GM12878 (cell line): ENCODE measurements around the gene BPI. TPM values are rescaled to one million over a fixed set of nuclear protein-coding genes. Genes with fewer than 3 reads are reported as not detected.

Source experiments
- ATAC-seq: fragments of 200-7000 bp; cut with Tn5 transposase; 3 replicates; pipeline ENCODE4 v1.9.1; 2020; ENCODE audit warnings: mild to moderate bottlenecking, moderate library complexity
- BruUV-seq: library from RNA; stranded (reverse); fragments of 400-500 nt; replicated peaks from 2 replicates; lab custom pipeline; 2021; lab: Mats Ljungman, UMichigan
- CTCF ChIA-PET: fragments of 300-600 bp; sonication (Branson Sonifier 250); formaldehyde crosslinking; extraction: SDS; loops from one replicate; lab custom pipeline; 2021; ENCODE audit warnings: inconsistent platforms; lab: Yijun Ruan, JAX
- POLR2A ChIA-PET: fragments of 350-600 bp; formaldehyde crosslinking; extraction: SDS; loops from one replicate; lab custom pipeline; 2021; ENCODE audit warnings: inconsistent platforms; lab: Charles Lee
- RAD21 ChIA-PET: fragments of 300-600 bp; sonication (Branson Sonifier 250); formaldehyde crosslinking; loops from one replicate; lab custom pipeline; 2023; ENCODE audit warnings: antibody characterized with exemption; ENCODE audit not compliant: unreplicated experiment; lab: Charles Lee
- SMC1A ChIA-PET: fragments of 300-600 bp; sonication (Branson Sonifier 250); formaldehyde crosslinking; loops from one replicate; lab custom pipeline; 2023; ENCODE audit not compliant: unreplicated experiment, uncharacterized antibody; lab: Charles Lee
- DNase-seq: peaks from one replicate; pipeline ENCODE4 v3.0.0-alpha.2; 2011; ENCODE audit warnings: low read depth, low spot score
- FAIRE-seq: peaks from 3 replicates; lab custom pipeline; 2011; peaks lifted over from hg19 to GRCh38; lab: Jason Lieb, UNC
- H2AFZ ChIP-seq: 2 replicates; pipeline ENCODE4 v1.6.0; 2011; ENCODE audit warnings: low read depth, low read length, control low read depth; ENCODE audit not compliant: control insufficient read depth
- H3K27ac ChIP-seq: 2 replicates; pipeline ENCODE4 v1.5.1; 2011; ENCODE audit warnings: control low read depth; ENCODE audit not compliant: control insufficient read depth, insufficient read depth
- H3K27me3 ChIP-seq, 2 experiments: replicated peaks in 1 of 2; 2 replicates each; pipeline versions ENCODE4 v1.6.0 to v1.6.1; 2011; ENCODE audit warnings: low read length in 1 of 2; ENCODE audit not compliant: control insufficient read depth in 2 of 2, insufficient read depth in 2 of 2
- H3K36me3 ChIP-seq, 2 experiments: 2 replicates each; pipeline ENCODE4 v1.5.1; 2011; ENCODE audit warnings: low read length in 1 of 2; ENCODE audit not compliant: control insufficient read depth in 2 of 2, insufficient read depth in 2 of 2
- H3K4me1 ChIP-seq: 2 replicates; pipeline ENCODE4 v1.6.1; 2011; ENCODE audit warnings: mild to moderate bottlenecking, low read length, moderate library complexity, mixed read lengths; ENCODE audit not compliant: control insufficient read depth, insufficient read depth
- H3K4me2 ChIP-seq: 2 replicates; pipeline ENCODE4 v1.6.0; 2011; ENCODE audit warnings: control low read depth; ENCODE audit not compliant: control insufficient read depth, insufficient read depth
- H3K4me3 ChIP-seq: fragments of 200-600 bp; sonication (generic); 2 replicates; pipeline ENCODE4 v1.5.1; 2016
- H3K79me2 ChIP-seq: 2 replicates; pipeline ENCODE4 v1.6.0; 2011; ENCODE audit warnings: low read length; ENCODE audit not compliant: control insufficient read depth, insufficient read depth
- H3K9ac ChIP-seq: 2 replicates; pipeline ENCODE4 v1.8.0; 2011; ENCODE audit warnings: low read length, control low read depth, mixed read lengths; ENCODE audit not compliant: control insufficient read depth, insufficient read depth
- H3K9me3 ChIP-seq: replicated peaks from 3 replicates; pipeline ENCODE4 v1.5.1; 2011; ENCODE audit warnings: mild to moderate bottlenecking, low read length; ENCODE audit not compliant: control insufficient read depth, insufficient read depth
- H4K20me1 ChIP-seq: 2 replicates; pipeline ENCODE4 v1.6.0; 2011; ENCODE audit not compliant: control insufficient read depth, insufficient read depth
- CTCF ChIP-seq, 3 experiments: IDR thresholded peaks in 2 of 3; conservative IDR thresholded peaks in 1 of 3; 2 replicates each; pipeline ENCODE4 v1.5.1; 2011; ENCODE audit warnings: low read depth in 3 of 3, low read length in 3 of 3, mild to moderate bottlenecking in 3 of 3, control low read depth in 2 of 3, moderate library complexity in 2 of 3, inconsistent platforms in 1 of 3, mixed read lengths in 1 of 3; ENCODE audit not compliant: control insufficient read depth in 2 of 3, insufficient read depth in 1 of 3; ENCODE audit errors: extremely low read depth in 1 of 3
- MXI1 ChIP-seq: fragments of 150-350 bp; IDR thresholded peaks from 2 replicates; pipeline ENCODE4 v1.6.1; 2011; ENCODE audit warnings: low read depth, mild to moderate bottlenecking, inconsistent platforms, low read length, improper control_type of control experiment
- MYB ChIP-seq: fragments of 150-350 bp; IDR thresholded peaks from 2 replicates; pipeline ENCODE4 v1.6.1; 2014; ENCODE audit warnings: mild to moderate bottlenecking, low read depth, low read length, borderline replicate concordance
- NFYB ChIP-seq: IDR thresholded peaks from 2 replicates; pipeline ENCODE4 v1.6.1; 2011; ENCODE audit warnings: low read depth, mild to moderate bottlenecking, low read length, improper control_type of control experiment, moderate library complexity; ENCODE audit not compliant: insufficient read depth
- PAX8 ChIP-seq: fragments of 450-650 bp; IDR thresholded peaks from 2 replicates; pipeline ENCODE4 v1.6.1; 2017; ENCODE audit warnings: mild to moderate bottlenecking, moderate library complexity
- SIX5 ChIP-seq: IDR thresholded peaks from 2 replicates; pipeline ENCODE4 v1.6.1; 2011; ENCODE audit warnings: mild to moderate bottlenecking, low read depth, low read length, moderate library complexity; ENCODE audit not compliant: severe bottlenecking
- SMARCA5 ChIP-seq: fragments of 450-650 bp; IDR thresholded peaks from 2 replicates; pipeline ENCODE4 v1.6.1; 2017; ENCODE audit warnings: mild to moderate bottlenecking
- SRF ChIP-seq, 2 experiments: IDR thresholded peaks; 2 replicates each; pipeline ENCODE4 v1.6.1; 2011; ENCODE audit warnings: low read depth in 2 of 2, low read length in 2 of 2, mild to moderate bottlenecking in 1 of 2, moderate library complexity in 1 of 2
- TBL1XR1 ChIP-seq: IDR thresholded peaks from 2 replicates; pipeline ENCODE4 v1.6.1; 2012; ENCODE audit warnings: low read depth, low read length, improper control_type of control experiment
- TCF3 ChIP-seq: IDR thresholded peaks from 2 replicates; pipeline ENCODE4 v1.6.1; 2012; ENCODE audit warnings: low read depth, mild to moderate bottlenecking, low read length, borderline replicate concordance; ENCODE audit not compliant: insufficient read depth
- YBX1 ChIP-seq: fragments of 450-650 bp; IDR thresholded peaks from 2 replicates; pipeline ENCODE4 v1.6.1; 2016; ENCODE audit warnings: antibody characterized with exemption
- ZBED1 ChIP-seq: IDR thresholded peaks from 2 replicates; pipeline ENCODE4 v1.6.1; 2016; ENCODE audit warnings: borderline replicate concordance
- WGBS: methylation state at CpG from one replicate; pipeline ENCODE4 v1.1.6; 2016; ENCODE audit warnings: low lambda C conversion rate; ENCODE audit not compliant: insufficient replicate concordance, insufficient coverage; ENCODE audit errors: missing lambda C conversion rate; 5-methylcytosine and 5-hydroxymethylcytosine counted together
- in situ Hi-C: fragments of 300-500 bp; cut with MboI; formaldehyde crosslinking; loops from 9 replicates; pipeline ENCODE4 v1.14.3; 2018; ENCODE audit warnings: mixed read lengths
- intact Hi-C: fragments of 100-400 bp; cut with micrococcal nuclease; formaldehyde crosslinking; loops from one replicate; pipeline ENCODE4 v1.14.2; 2022; ENCODE audit not compliant: unreplicated experiment
- polyA plus RNA-seq, 11 experiments: library from polyadenylated mRNA; depleted of rRNA in 4 of 11; unstranded in 6 of 11; stranded (reverse) in 5 of 11; fragments of >200 nt; fragmentation: Nextera tagmentation in 4 of 11; fragmentation: Illumina TruSeq in 1 of 11; extraction: Ambion mirVana in 4 of 11; extraction: Trizol in 1 of 11; gene quantifications; 1 replicate in 1 of 11; 2 replicates in 10 of 11; pipeline versions ENCODE4 v1.2.1 to v1.2.3, GENCODE V29; 2011 to 2016; ENCODE audit warnings: inconsistent platforms in 2 of 11, missing spikeins in 2 of 11, low read depth in 1 of 11
- total RNA-seq, 4 experiments: library from RNA; depleted of rRNA in 3 of 4; stranded (reverse); fragments of >200 nt in 3 of 4; fragmentation: Illumina TruSeq in 1 of 4; extraction: Trizol in 1 of 4; gene quantifications; 2 replicates each; pipeline versions ENCODE4 v1.2.1 to v1.2.3, GENCODE V29; 2013 to 2021
- TF ChIP-seq, protein P1 (sequence below): fragments of 450-650 bp; IDR thresholded peaks from 2 replicates; pipeline ENCODE4 v1.6.1; 2017; ENCODE audit warnings: low read depth, mild to moderate bottlenecking, moderate library complexity
- TF ChIP-seq, protein P2 (sequence below): fragments of 450-650 bp; IDR thresholded peaks from 2 replicates; pipeline ENCODE4 v1.6.1; 2018; ENCODE audit warnings: mild to moderate bottlenecking, low read depth, moderate library complexity; ENCODE audit not compliant: partially characterized antibody
- TF ChIP-seq, protein P3 (sequence below): fragments of 450-650 bp; IDR thresholded peaks from 2 replicates; pipeline ENCODE4 v1.6.1; 2016; ENCODE audit warnings: mild to moderate bottlenecking

The BPI gene
- total and polyA plus RNA-seq, 10 of the 15 experiments (the other 5 are each of a cell fraction or from before 2014, with no cell fraction given) = not detected

DNA sequence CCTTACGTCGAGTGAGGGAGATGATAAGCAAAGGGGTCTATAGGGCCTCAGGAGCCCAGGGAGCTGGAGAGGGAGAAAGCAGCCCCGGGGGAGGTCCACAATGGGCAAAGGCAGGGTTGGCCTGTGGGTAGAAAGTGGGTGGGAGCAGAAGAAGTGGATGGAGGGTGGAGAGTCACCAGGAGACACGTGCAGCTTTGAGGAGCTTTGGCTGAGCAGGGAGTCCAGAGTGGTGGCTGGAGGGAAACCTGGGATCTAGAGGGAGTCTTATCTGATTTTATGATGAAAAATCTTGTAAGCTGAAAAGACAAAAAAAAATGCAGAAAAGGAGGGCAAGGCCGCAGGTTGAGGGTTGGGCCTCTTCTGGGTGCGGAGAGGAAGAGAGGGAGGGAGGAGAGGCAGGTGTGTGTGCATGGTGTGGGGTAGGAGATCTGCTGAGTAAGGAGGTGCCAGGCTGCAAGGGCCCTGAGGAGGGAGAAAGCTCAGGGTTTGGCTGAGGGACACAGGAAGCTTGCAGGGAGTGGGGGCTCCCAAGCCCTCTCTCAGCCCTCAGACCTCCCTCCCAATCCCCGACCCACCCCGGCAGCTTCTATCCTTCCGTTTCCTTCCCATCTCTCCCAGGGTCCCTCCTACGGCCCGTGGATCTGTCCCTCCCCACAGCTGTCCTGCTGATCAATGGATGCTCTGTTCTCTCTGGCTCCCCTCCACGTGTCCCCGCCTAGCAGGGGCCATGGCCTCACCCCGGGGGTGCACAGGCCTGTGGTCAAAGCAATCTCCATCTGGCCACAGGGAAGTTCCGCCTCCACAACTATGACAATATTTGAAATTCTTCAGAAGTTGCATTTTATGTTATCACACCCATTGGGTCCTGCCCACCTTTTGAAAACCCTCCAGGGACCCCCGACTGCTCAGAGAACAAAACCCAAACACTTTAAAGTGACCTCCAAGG, 17.1 kb upstream of the BPI start:
- Histone ChIP-seq H3K27me3 (no peaks in the 10 kb centered on the region), H3K27ac (no peak overlapping the region), H3K79me2 (no peaks in the 10 kb centered on the region), H3K9me3 (no peaks in the 10 kb centered on the region; the same call in 2 of the 3 replicates), H3K4me1 (no peaks in the 10 kb centered on the region), H4K20me1 (no peaks in the 10 kb centered on the region), H3K4me2 (no peak overlapping the region), H3K36me3 (no peaks in the 10 kb centered on the region), H3K9ac (no peak overlapping the region), H3K4me3 (no peak overlapping the region), H2AFZ (no peak overlapping the region)
- 39% methylated on average over 16 of the region's 16 CpGs for WGBS
- DNase-seq = no peak
- RAD21 ChIA-PET = no interaction called here
- in situ Hi-C loops = no loop called here
- SMC1A ChIA-PET = no interaction called here
- CTCF ChIA-PET = interaction anchor here (0.9 kb wide), 1 partner anchor 19 kb away, joined by 3 read pairs; no protein-coding TSS in a partner anchor
- no peak for FAIRE-seq
- ATAC-seq = no peak
- intact Hi-C loops = no loop called here
- no TSS peak for BruUV-seq
- POLR2A ChIA-PET = no interaction called here
- TF ChIP-seq, protein P1, sequence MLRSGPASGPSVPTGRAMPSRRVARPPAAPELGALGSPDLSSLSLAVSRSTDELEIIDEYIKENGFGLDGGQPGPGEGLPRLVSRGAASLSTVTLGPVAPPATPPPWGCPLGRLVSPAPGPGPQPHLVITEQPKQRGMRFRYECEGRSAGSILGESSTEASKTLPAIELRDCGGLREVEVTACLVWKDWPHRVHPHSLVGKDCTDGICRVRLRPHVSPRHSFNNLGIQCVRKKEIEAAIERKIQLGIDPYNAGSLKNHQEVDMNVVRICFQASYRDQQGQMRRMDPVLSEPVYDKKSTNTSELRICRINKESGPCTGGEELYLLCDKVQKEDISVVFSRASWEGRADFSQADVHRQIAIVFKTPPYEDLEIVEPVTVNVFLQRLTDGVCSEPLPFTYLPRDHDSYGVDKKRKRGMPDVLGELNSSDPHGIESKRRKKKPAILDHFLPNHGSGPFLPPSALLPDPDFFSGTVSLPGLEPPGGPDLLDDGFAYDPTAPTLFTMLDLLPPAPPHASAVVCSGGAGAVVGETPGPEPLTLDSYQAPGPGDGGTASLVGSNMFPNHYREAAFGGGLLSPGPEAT = no peak
- no peak for TF ChIP-seq SIX5
- TF ChIP-seq, protein P2, sequence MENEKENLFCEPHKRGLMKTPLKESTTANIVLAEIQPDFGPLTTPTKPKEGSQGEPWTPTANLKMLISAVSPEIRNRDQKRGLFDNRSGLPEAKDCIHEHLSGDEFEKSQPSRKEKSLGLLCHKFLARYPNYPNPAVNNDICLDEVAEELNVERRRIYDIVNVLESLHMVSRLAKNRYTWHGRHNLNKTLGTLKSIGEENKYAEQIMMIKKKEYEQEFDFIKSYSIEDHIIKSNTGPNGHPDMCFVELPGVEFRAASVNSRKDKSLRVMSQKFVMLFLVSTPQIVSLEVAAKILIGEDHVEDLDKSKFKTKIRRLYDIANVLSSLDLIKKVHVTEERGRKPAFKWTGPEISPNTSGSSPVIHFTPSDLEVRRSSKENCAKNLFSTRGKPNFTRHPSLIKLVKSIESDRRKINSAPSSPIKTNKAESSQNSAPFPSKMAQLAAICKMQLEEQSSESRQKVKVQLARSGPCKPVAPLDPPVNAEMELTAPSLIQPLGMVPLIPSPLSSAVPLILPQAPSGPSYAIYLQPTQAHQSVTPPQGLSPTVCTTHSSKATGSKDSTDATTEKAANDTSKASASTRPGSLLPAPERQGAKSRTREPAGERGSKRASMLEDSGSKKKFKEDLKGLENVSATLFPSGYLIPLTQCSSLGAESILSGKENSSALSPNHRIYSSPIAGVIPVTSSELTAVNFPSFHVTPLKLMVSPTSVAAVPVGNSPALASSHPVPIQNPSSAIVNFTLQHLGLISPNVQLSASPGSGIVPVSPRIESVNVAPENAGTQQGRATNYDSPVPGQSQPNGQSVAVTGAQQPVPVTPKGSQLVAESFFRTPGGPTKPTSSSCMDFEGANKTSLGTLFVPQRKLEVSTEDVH = no peak
- TF ChIP-seq TCF3 = no peak
- no peak for TF ChIP-seq PAX8
- TF ChIP-seq YBX1 = no peak
- TF ChIP-seq SMARCA5 = no peak
- TF ChIP-seq NFYB = no peak
- TF ChIP-seq SRF (IDR thresholded peaks at IDR 0.05; ENCODE audit: low read depth in 2 of 2, low read length in 2 of 2) = no peak
- TF ChIP-seq, protein P3, sequence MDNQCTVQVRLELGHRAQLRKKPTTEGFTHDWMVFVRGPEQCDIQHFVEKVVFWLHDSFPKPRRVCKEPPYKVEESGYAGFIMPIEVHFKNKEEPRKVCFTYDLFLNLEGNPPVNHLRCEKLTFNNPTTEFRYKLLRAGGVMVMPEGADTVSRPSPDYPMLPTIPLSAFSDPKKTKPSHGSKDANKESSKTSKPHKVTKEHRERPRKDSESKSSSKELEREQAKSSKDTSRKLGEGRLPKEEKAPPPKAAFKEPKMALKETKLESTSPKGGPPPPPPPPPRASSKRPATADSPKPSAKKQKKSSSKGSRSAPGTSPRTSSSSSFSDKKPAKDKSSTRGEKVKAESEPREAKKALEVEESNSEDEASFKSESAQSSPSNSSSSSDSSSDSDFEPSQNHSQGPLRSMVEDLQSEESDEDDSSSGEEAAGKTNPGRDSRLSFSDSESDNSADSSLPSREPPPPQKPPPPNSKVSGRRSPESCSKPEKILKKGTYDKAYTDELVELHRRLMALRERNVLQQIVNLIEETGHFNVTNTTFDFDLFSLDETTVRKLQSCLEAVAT = no peak
- TF ChIP-seq CTCF (IDR thresholded peaks at IDR 0.05 in 2 of 3, conservative IDR thresholded peaks at IDR 0.05 in 1 of 3; ENCODE audit: control insufficient read depth in 2 of 3, extremely low read depth in 1 of 3, insufficient read depth in 1 of 3, low read depth in 3 of 3, low read length in 3 of 3) = no peak
- TF ChIP-seq MYB = no peak
- TF ChIP-seq ZBED1 = no peak
- no peak for TF ChIP-seq MXI1
- no peak for TF ChIP-seq TBL1XR1
